ENCODE data around the gene GNG11. TPM values are rescaled to one million over a fixed set of nuclear protein-coding genes. Genes with fewer than 3 reads are reported as not detected.

The GNG11 gene
- total RNA-seq, 8 experiments from 2014 or later: 0.35 to 17.4 (median 1.4) TPM

DNA sequence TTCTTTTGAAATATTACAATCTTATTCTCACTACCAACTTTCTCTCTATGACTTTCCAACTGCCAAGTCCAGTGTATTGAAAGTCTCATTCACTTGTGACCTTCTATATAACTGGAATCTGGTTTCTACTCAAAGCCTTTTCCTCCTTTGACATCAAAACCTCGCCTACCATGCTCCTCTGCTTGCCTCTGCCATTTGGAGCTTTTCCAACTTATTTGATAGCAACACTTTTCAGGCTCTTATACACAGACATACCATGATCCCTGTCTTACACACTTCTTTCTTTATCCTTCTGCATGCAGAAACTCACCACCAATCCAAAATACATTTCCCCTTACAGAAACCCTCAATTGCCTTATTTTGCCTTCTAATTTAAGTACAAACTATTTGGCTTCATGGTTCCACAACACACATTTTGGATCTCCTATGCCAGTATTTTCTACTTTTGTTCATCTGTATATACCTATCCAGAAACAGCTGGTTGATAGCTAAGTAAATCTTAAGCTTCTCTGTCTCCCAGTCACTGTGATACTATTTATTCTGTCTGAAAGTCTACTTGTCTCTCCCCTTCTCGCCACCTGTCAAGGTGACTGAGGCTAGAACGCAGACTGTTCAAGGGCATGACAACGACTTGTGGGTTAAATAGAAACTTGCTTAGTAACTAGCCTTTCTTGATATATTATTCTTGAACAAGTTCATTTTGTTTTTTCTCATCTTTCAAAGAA, 22.4 kb downstream of the GNG11 start:
- Histone ChIP-seq H3K4me1 (replicated peaks in 1 of 2) (no peaks in the 10 kb centered on the region), H3K27ac (no peak overlapping the region)
- WGBS, 10 experiments: 48 to 100% (median 82%) methylated on average over 1 to 4 of the region's 4 CpGs

DNA sequence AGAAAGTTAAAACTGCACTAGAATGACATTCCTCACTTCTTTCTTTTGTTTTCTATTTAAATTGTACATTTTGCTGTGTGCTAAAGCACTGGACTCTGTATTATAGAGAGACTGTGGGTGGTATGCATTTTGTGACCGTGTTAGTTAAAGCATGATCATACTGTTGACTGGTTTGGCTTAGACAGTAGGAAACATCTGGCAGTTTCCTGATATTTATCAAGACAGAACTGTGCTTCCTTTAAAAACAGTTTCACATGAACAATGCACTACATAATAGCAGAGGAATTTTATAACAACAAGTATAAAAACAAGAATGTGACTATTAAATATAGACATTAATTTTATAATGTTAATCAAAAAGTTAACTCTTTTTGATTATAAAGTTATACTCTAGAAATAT, 23.1 kb downstream of the GNG11 start:
- Histone ChIP-seq H3K4me1 (replicated peaks in 1 of 2) (no peaks in the 10 kb centered on the region), H3K4me3 (no peak overlapping the region), H3K27ac (no peak overlapping the region)
- WGBS, 10 experiments: 0 to 80% (median 31%) methylated on average over 1 of the region's 1 CpG; no CpG with 5 or more reads in 2 of the 10 experiments
- peak in 1 of 8 experiments; percentile 20 for ATAC-seq (replicated peaks in 6 of 8)
- in situ Hi-C loops (cut with MboI; ENCODE audit: low pct_unique_long_range_greater_than_20kb in 2 of 9, low sequenced_read_pairs in 9 of 9, unreplicated experiment in 9 of 9): no loop called here

More for the DNA sequence above, 22.4 kb downstream of the GNG11 start:
- ATAC-seq (replicated peaks in 6 of 8): no peak
- H3K4me3 ChIP-seq: no peak overlapping the region
- in situ Hi-C loops (cut with MboI; ENCODE audit: low pct_unique_long_range_greater_than_20kb in 2 of 9, low sequenced_read_pairs in 9 of 9, unreplicated experiment in 9 of 9): no loop called here

- ATAC-seq (replicated peaks in 6 of 8): no peak
- no peak overlapping the region for H3K4me3 ChIP-seq
- H3K27ac ChIP-seq: no peak overlapping the region
- H3K4me1 ChIP-seq (replicated peaks in 1 of 2): no peaks in the 10 kb centered on the region
- 0 to 90% (median 50%) methylated on average over 1 to 3 of the region's 3 CpGs for WGBS, 10 experiments
- in situ Hi-C loops (cut with MboI; ENCODE audit: low pct_unique_long_range_greater_than_20kb in 2 of 9, low sequenced_read_pairs in 9 of 9, unreplicated experiment in 9 of 9): no loop called here
Observed at GRCh38 chr7:93945083-93945482, 23.5 kb downstream of the GNG11 start.

GRCh38 chr7:93945756-93946535, 24.4 kb downstream of the GNG11 start:
- H3K27ac ChIP-seq: no peak overlapping the region
- no peak for ATAC-seq (replicated peaks in 6 of 8)
- no peaks in the 10 kb centered on the region for H3K4me1 ChIP-seq (replicated peaks in 1 of 2)
- in situ Hi-C loops (cut with MboI; ENCODE audit: low pct_unique_long_range_greater_than_20kb in 2 of 9, low sequenced_read_pairs in 9 of 9, unreplicated experiment in 9 of 9): no loop called here
- 76 to 100% (median 89%) methylated on average over 1 to 5 of the region's 5 CpGs for WGBS, 10 experiments
- H3K4me3 ChIP-seq: no peak overlapping the region

DNA sequence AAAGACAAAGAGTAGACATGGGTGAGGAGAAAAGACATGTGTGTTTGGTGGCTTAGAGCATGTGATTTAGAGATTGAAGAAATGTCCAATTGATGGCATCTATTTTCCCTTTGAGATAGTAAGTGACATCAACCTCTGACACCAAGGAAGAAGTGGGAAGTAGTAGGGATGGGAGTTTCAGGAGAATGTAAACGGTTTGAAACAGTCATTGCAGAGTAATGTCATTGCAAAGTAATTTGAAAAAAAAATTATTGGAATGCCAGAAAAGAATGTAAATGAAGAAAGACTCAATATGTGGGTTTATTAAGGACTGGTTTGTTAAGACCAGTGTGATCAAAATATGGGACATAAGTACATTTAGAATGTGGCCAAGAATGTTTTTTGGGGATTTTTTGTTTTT, 26.6 kb downstream of the GNG11 start:
- H3K27ac ChIP-seq: no peak overlapping the region
- in situ Hi-C loops (cut with MboI; ENCODE audit: low pct_unique_long_range_greater_than_20kb in 2 of 9, low sequenced_read_pairs in 9 of 9, unreplicated experiment in 9 of 9): no loop called here
- no peak for ATAC-seq (replicated peaks in 6 of 8)
- WGBS, 10 experiments: 0 to 100% (median 60%) methylated on average over 1 of the region's 1 CpG; no CpG with 5 or more reads in 1 of the 10 experiments
- no peaks in the 10 kb centered on the region for H3K4me1 ChIP-seq (replicated peaks in 1 of 2)
- no peak overlapping the region for H3K4me3 ChIP-seq

DNA sequence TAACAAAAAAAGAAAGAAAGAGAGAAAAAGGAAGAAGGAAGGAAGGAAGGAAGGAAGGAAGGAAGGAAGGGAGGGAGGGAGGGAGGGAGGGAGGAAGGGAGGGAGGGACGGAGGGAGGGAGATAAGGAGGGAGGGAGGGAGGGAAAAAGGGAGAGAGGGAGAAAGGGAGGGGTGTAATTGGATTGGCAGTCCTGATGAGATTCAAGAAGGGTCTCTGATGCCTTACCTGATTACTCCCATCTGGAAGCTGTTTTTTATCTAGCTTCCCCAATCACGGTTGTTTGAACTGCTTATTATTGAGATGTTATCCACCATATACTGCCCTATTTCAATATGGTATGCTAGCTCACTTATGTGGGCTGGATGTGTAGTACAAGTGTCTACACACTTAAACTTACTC, 27.3 kb downstream of the GNG11 start:
- Histone ChIP-seq H3K4me3 (no peak overlapping the region), H3K4me1 (replicated peaks in 1 of 2) (no peaks in the 10 kb centered on the region), H3K27ac (no peak overlapping the region)
- WGBS, 10 experiments: 0 to 100% (median 80%) methylated on average over 1 of the region's 2 CpGs; no CpG with 5 or more reads in 5 of the 10 experiments
- no peak for ATAC-seq (replicated peaks in 6 of 8)
- in situ Hi-C loops (cut with MboI; ENCODE audit: low pct_unique_long_range_greater_than_20kb in 2 of 9, low sequenced_read_pairs in 9 of 9, unreplicated experiment in 9 of 9): no loop called here

GRCh38 chr7:93949423-93949822, 27.9 kb downstream of the GNG11 start:
- peak in 7 of 8 experiments; percentile 62 to 91 (median 84) for ATAC-seq (replicated peaks in 6 of 8)
- Histone ChIP-seq H3K4me1 (replicated peaks in 1 of 2) (no peaks in the 10 kb centered on the region), H3K4me3 (no peak overlapping the region), H3K27ac (no peak overlapping the region)
- whole genome bisulfite sequencing, 10 experiments: 0 to 100% (median 64%) methylated on average over 1 of the region's 1 CpG; no CpG with 5 or more reads in 3 of the 10 experiments
- in situ Hi-C loops (cut with MboI; ENCODE audit: low pct_unique_long_range_greater_than_20kb in 2 of 9, low sequenced_read_pairs in 9 of 9, unreplicated experiment in 9 of 9): no loop called here

DNA sequence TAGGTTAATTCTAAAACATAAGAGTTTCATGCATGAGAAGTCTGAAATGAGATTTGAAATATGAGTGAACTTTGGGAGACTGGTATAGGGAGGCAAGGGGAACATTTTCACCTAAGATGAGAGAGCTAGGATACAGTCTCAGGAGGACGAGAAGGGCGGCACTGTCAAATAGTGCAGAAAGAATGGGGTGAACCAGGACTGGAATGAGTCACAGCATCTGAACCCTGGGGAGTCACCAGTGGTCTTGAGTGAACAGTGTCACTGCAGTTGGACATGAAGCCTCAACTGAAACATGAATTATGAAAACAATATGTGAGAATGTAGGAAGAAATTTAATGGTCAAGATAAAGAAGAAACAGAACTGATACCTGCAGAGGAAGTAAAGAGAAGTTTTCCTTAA, 33.8 kb downstream of the GNG11 start:
- in situ Hi-C loops (cut with MboI; ENCODE audit: low pct_unique_long_range_greater_than_20kb in 2 of 9, low sequenced_read_pairs in 9 of 9, unreplicated experiment in 9 of 9): no loop called here
- H3K4me3 ChIP-seq: no peak overlapping the region
- no peak for ATAC-seq (replicated peaks in 6 of 8)
- 58 to 100% (median 79%) methylated on average over 1 to 2 of the region's 2 CpGs; no CpG with 5 or more reads in 2 of the 10 experiments for WGBS, 10 experiments
- H3K27ac ChIP-seq: no peak overlapping the region
- no peaks in the 10 kb centered on the region for H3K4me1 ChIP-seq (replicated peaks in 1 of 2)

- Histone ChIP-seq H3K4me3 (no peak overlapping the region), H3K27ac (no peak overlapping the region), H3K4me1 (replicated peaks in 1 of 2) (no peaks in the 10 kb centered on the region)
- no peak for ATAC-seq (replicated peaks in 6 of 8)
- in situ Hi-C loops (cut with MboI; ENCODE audit: low pct_unique_long_range_greater_than_20kb in 2 of 9, low sequenced_read_pairs in 9 of 9, unreplicated experiment in 9 of 9): no loop called here
- WGBS, 10 experiments: 60 to 100% (median 100%) methylated on average over 1 of the region's 1 CpG; no CpG with 5 or more reads in 3 of the 10 experiments
Observed at GRCh38 chr7:93957767-93958166, 36.2 kb downstream of the GNG11 start.

DNA sequence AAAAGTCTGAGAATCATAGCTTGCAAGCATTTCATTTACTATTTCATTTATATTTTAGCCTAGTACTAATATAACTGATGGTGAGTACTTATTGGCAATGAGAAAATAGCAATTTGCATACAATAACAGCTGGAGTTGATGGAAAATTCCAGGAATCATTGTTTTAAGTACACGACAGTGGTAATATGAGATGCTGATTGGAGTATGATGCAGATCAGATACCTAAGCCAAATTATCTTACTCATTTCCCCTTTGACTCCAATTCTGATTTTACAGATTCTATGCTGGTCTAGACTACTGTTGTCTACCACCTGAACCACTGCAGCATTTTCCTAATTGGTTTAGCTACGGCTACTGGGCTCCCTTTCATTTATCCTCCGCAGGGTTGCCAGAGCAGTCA, 36.7 kb downstream of the GNG11 start:
- in situ Hi-C loops (cut with MboI; ENCODE audit: low pct_unique_long_range_greater_than_20kb in 2 of 9, low sequenced_read_pairs in 9 of 9, unreplicated experiment in 9 of 9): no loop called here
- no peak for ATAC-seq (replicated peaks in 6 of 8)
- H3K4me1 ChIP-seq (replicated peaks in 1 of 2): no peaks in the 10 kb centered on the region
- H3K27ac ChIP-seq: no peak overlapping the region
- WGBS, 10 experiments: 0 to 100% (median 80%) methylated on average over 1 to 3 of the region's 3 CpGs; no CpG with 5 or more reads in 1 of the 10 experiments
- H3K4me3 ChIP-seq: no peak overlapping the region

- 48 to 100% (median 89%) methylated on average over 1 to 3 of the region's 3 CpGs for WGBS, 10 experiments
- Histone ChIP-seq H3K4me3 (no peak overlapping the region), H3K27ac (no peak overlapping the region), H3K4me1 (replicated peaks in 1 of 2) (no peaks in the 10 kb centered on the region)
- no peak for ATAC-seq (replicated peaks in 6 of 8)
- in situ Hi-C loops (cut with MboI; ENCODE audit: low pct_unique_long_range_greater_than_20kb in 2 of 9, low sequenced_read_pairs in 9 of 9, unreplicated experiment in 9 of 9): no loop called here
Observed at GRCh38 chr7:93958651-93959050, 37.1 kb downstream of the GNG11 start.

DNA sequence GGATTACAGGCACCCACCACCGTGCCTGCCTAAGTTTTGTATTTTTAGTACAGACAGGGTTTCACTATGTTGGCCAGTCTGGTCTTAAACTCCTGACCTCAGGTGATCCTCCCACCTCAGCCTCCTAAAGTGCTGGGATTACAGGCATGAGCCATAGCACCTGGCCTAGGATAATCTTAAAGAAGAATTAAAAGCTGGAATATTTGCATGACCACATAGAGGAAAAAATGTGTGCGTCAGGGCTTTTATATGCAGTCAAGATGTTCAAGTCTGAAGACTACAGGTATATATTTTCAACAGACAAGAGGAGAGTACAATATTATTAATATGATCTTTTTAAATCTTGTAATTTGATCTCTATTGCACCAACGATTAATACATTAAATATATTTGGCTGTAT, 39.5 kb downstream of the GNG11 start:
- ATAC-seq (replicated peaks in 6 of 8): no peak
- Histone ChIP-seq H3K27ac (no peak overlapping the region), H3K4me1 (replicated peaks in 1 of 2) (no peaks in the 10 kb centered on the region), H3K4me3 (no peak overlapping the region)
- in situ Hi-C loops (cut with MboI; ENCODE audit: low pct_unique_long_range_greater_than_20kb in 2 of 9, low sequenced_read_pairs in 9 of 9, unreplicated experiment in 9 of 9): no loop called here
- WGBS, 10 experiments: 57 to 100% (median 73%) methylated on average over 1 to 3 of the region's 3 CpGs; no CpG with 5 or more reads in 2 of the 10 experiments

GRCh38 chr7:93964262-93964661, 42.7 kb downstream of the GNG11 start:
- Histone ChIP-seq H3K27ac (no peak overlapping the region), H3K4me3 (no peak overlapping the region), H3K4me1 (replicated peaks in 1 of 2) (no peaks in the 10 kb centered on the region)
- in situ Hi-C loops (cut with MboI; ENCODE audit: low pct_unique_long_range_greater_than_20kb in 2 of 9, low sequenced_read_pairs in 9 of 9, unreplicated experiment in 9 of 9): no loop called here
- ATAC-seq (replicated peaks in 6 of 8): no peak
- 50 to 100% (median 82%) methylated on average over 1 to 5 of the region's 5 CpGs for WGBS, 10 experiments

Measured in motor neuron (in vitro differentiated cells).